ENCODE results near the gene IL17RE.

Gene IL17RE

GRCh38 chr3:9912294-9912935 lies 9.8 kb downstream of the IL17RE start:
- TF ChIP-seq, protein P1, sequence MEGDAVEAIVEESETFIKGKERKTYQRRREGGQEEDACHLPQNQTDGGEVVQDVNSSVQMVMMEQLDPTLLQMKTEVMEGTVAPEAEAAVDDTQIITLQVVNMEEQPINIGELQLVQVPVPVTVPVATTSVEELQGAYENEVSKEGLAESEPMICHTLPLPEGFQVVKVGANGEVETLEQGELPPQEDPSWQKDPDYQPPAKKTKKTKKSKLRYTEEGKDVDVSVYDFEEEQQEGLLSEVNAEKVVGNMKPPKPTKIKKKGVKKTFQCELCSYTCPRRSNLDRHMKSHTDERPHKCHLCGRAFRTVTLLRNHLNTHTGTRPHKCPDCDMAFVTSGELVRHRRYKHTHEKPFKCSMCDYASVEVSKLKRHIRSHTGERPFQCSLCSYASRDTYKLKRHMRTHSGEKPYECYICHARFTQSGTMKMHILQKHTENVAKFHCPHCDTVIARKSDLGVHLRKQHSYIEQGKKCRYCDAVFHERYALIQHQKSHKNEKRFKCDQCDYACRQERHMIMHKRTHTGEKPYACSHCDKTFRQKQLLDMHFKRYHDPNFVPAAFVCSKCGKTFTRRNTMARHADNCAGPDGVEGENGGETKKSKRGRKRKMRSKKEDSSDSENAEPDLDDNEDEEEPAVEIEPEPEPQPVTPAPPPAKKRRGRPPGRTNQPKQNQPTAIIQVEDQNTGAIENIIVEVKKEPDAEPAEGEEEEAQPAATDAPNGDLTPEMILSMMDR (IDR thresholded peaks at IDR 0.05; ENCODE audit: poor library complexity, severe bottlenecking), result no peak
- no peak for DNase-seq (ENCODE audit: low spot score)

DNA sequence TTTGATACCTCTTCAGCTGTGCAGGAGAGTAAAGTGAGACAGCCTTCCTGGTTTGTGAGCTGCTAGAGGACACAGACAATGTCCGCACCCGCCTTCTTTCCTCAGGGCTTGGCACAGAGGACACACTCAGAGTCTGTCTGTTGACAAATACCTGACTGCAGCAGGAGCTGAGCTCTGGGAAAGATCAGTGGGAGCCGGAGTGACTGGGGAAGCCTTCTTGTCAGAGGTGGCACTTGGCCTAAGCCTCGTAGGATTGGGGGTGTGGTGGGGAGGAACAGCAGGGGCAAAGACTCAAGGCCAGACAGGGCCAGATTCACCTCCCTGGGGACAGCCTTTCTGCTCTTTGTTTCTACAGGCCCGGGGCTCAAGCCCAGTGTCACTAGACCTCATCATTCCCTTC lies 11.0 kb downstream of the IL17RE start:
- Histone ChIP-seq H3K27ac (ENCODE audit: poor library complexity, severe bottlenecking) (no peak overlapping the region), H3K9me3 (ENCODE audit: severe bottlenecking) (no peaks in the 10 kb centered on the region), H3K4me3 (ENCODE audit: severe bottlenecking) (no peak overlapping the region), H3K27me3 (ENCODE audit: insufficient read depth, poor library complexity, severe bottlenecking) (no peaks in the 10 kb centered on the region), H3K4me1 (ENCODE audit: insufficient read depth, poor library complexity, severe bottlenecking) (peaks cover 10% of the 10 kb centered on the region), H3K36me3 (ENCODE audit: low read depth) (peaks cover 2% of the 10 kb centered on the region; the same call in 1 of the 2 replicates)
- TF ChIP-seq, protein P1 (IDR thresholded peaks at IDR 0.05; ENCODE audit: poor library complexity, severe bottlenecking), result no peak
- DNase-seq (ENCODE audit: low spot score), result no peak
- ATAC-seq (ENCODE audit: low read depth), result no peak

More at GRCh38 chr3:9912294-9912935, 9.8 kb downstream of the IL17RE start:
- H3K9me3 ChIP-seq (ENCODE audit: severe bottlenecking), result no peaks in the 10 kb centered on the region
- H3K36me3 ChIP-seq (ENCODE audit: low read depth), result no peaks in the 10 kb centered on the region
- H3K4me3 ChIP-seq (ENCODE audit: severe bottlenecking), result no peak overlapping the region
- H3K27ac ChIP-seq (ENCODE audit: poor library complexity, severe bottlenecking), result no peak overlapping the region
- no peaks in the 10 kb centered on the region for H3K27me3 ChIP-seq (ENCODE audit: insufficient read depth, poor library complexity, severe bottlenecking)
- peaks cover 10% of the 10 kb centered on the region for H3K4me1 ChIP-seq (ENCODE audit: insufficient read depth, poor library complexity, severe bottlenecking)
- peak; percentile 37 for ATAC-seq (ENCODE audit: low read depth)

- peaks cover 10% of the 10 kb centered on the region for H3K4me1 ChIP-seq (ENCODE audit: insufficient read depth, poor library complexity, severe bottlenecking)
- H3K4me3 ChIP-seq (ENCODE audit: severe bottlenecking), result no peak overlapping the region
- DNase-seq (ENCODE audit: low spot score), result no peak
- H3K27ac ChIP-seq (ENCODE audit: poor library complexity, severe bottlenecking), result no peak overlapping the region
- H3K27me3 ChIP-seq (ENCODE audit: insufficient read depth, poor library complexity, severe bottlenecking), result no peaks in the 10 kb centered on the region
- H3K36me3 ChIP-seq (ENCODE audit: low read depth), result peaks cover 6% of the 10 kb centered on the region; the same call in 1 of the 2 replicates
- ATAC-seq (ENCODE audit: low read depth), result no peak
- TF ChIP-seq, protein P1 (IDR thresholded peaks at IDR 0.05; ENCODE audit: poor library complexity, severe bottlenecking), result no peak
- H3K9me3 ChIP-seq (ENCODE audit: severe bottlenecking), result no peaks in the 10 kb centered on the region
These were observed 11.4 kb downstream of the IL17RE start for GRCh38 chr3:9914011-9914410.

- ATAC-seq (ENCODE audit: low read depth), result no peak
- TF ChIP-seq, protein P1 (IDR thresholded peaks at IDR 0.05; ENCODE audit: poor library complexity, severe bottlenecking), result no peak
- Histone ChIP-seq H3K9me3 (ENCODE audit: severe bottlenecking) (no peaks in the 10 kb centered on the region), H3K27ac (ENCODE audit: poor library complexity, severe bottlenecking) (no peak overlapping the region), H3K4me1 (ENCODE audit: insufficient read depth, poor library complexity, severe bottlenecking) (peaks cover 10% of the 10 kb centered on the region), H3K4me3 (ENCODE audit: severe bottlenecking) (no peak overlapping the region), H3K27me3 (ENCODE audit: insufficient read depth, poor library complexity, severe bottlenecking) (no peaks in the 10 kb centered on the region), H3K36me3 (ENCODE audit: low read depth) (peaks cover 9% of the 10 kb centered on the region; the same call in 1 of the 2 replicates)
- DNase-seq (ENCODE audit: low spot score), result no peak
These were observed 12.1 kb downstream of the IL17RE start for GRCh38 chr3:9914559-9915253.
